NCI-H187 (cell line): ENCODE results near the gene SLCO3A1.

ENCODE experiments used
- DNase-seq, 2 experiments: peaks; one replicate each; lab custom pipeline; 2025; lab: John Stamatoyannopoulos, UW

The SLCO3A1 gene

GRCh38 chr15:92003515-92004067 is 150.1 kb downstream of the SLCO3A1 start:
- DNase-seq = no peak

- peak; percentile 71 to 75 for DNase-seq
Observed at GRCh38 chr15:92005154-92005553, 151.6 kb downstream of the SLCO3A1 start.

- no peak for DNase-seq
Observed at GRCh38 chr15:92006186-92007028, 152.9 kb downstream of the SLCO3A1 start.

GRCh38 chr15:92009162-92009561 is 155.7 kb downstream of the SLCO3A1 start:
- DNase-seq = no peak

GRCh38 chr15:92011611-92012367 is 158.3 kb downstream of the SLCO3A1 start:
- peak; percentile 19 to 57 for DNase-seq

- no peak for DNase-seq
Observed at GRCh38 chr15:92012368-92012629, 158.8 kb downstream of the SLCO3A1 start.

GRCh38 chr15:92012881-92013280 is 159.4 kb downstream of the SLCO3A1 start:
- DNase-seq = no peak

GRCh38 chr15:92014281-92015030 is 160.9 kb downstream of the SLCO3A1 start:
- DNase-seq = no peak

- no peak for DNase-seq
Observed at GRCh38 chr15:92017882-92018534, 164.5 kb downstream of the SLCO3A1 start.

- peak in 1 of 2 experiments; percentile 9 for DNase-seq
Observed at GRCh38 chr15:92018535-92019239, 165.2 kb downstream of the SLCO3A1 start.

- no peak for DNase-seq
Observed at GRCh38 chr15:92019706-92020105, 166.2 kb downstream of the SLCO3A1 start.

- no peak for DNase-seq
Observed at GRCh38 chr15:92020207-92020606, 166.7 kb downstream of the SLCO3A1 start.

GRCh38 chr15:92020804-92021203 is 167.3 kb downstream of the SLCO3A1 start:
- DNase-seq = no peak

GRCh38 chr15:92021792-92022191 is 168.3 kb downstream of the SLCO3A1 start:
- DNase-seq = no peak

GRCh38 chr15:92023965-92024364 is 170.5 kb downstream of the SLCO3A1 start:
- DNase-seq = no peak

GRCh38 chr15:92025706-92026270 is 172.3 kb downstream of the SLCO3A1 start:
- DNase-seq = peak; percentile 58 to 69

GRCh38 chr15:92028389-92028724 is 174.8 kb downstream of the SLCO3A1 start:
- no peak for DNase-seq

GRCh38 chr15:92029767-92030166 is 176.3 kb downstream of the SLCO3A1 start:
- DNase-seq = no peak

- no peak for DNase-seq
Observed at GRCh38 chr15:92033314-92033713, 179.8 kb downstream of the SLCO3A1 start.

- DNase-seq = no peak
Observed at GRCh38 chr15:92033723-92034122, 180.2 kb downstream of the SLCO3A1 start.

- DNase-seq = no peak
Observed at GRCh38 chr15:92034227-92034626, 180.7 kb downstream of the SLCO3A1 start.
